Stimulated activated CD8-positive, alpha-beta memory T cell treated with anti-CD3 and anti-CD28 coated beads, Interleukin-12 subunit alpha, Interleukin-12 subunit beta, amount 100 ng/mL, for 24 hours (primary cell): ENCODE results near the gene CD226.
"Not testable (repeated sequence)": the region's sequence is repeated elsewhere in the genome, so short reads cannot be mapped to it uniquely, and the experiment has no call there.

Experiments
- DNase-seq: peaks from one replicate; pipeline ENCODE4 v3.0.0-alpha.2; 2020; ENCODE audit errors: extremely low read depth

Gene CD226

DNA sequence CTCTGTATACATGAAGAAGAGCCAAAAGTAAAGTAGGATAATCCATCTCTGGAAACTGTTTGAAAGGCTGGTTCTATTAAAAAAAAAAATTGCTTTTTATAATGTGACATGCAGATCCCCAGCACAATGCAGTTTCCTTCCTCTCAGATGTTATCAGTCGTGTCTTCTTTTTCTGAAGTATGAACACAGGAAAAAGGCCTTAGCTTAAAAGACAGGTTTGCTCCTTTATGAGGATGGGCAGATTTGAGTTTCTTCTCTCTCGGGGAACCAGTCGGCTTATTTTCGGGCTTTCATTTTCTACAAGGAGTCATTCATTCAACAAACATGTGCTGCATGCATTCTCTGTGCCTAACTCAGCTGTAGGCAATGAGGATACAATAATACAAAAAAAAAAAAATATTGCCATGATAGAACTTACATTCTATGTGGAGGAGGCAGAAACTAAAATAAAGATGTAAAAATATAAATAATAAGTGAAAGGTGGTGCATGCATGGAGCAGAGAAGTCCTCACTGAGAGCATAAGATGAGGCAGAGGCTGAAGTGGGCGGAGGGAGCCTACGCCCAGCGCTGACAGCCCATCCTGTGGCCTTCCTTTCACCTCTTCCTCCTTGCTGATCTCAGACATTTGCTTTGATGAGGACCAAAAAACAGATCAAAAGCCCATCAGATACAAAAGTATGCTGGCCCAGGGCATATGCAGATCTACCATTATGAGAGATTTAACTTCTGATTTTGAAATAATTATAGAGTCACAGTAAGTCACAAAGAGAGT lies at the start of gene CD226:
Gene CD226, minus strand, starts transcription at position 513 of the 773 bp plus-strand sequence. Its CDS starts 467 bp downstream, at position 46.
- no peak for DNase-seq

DNA sequence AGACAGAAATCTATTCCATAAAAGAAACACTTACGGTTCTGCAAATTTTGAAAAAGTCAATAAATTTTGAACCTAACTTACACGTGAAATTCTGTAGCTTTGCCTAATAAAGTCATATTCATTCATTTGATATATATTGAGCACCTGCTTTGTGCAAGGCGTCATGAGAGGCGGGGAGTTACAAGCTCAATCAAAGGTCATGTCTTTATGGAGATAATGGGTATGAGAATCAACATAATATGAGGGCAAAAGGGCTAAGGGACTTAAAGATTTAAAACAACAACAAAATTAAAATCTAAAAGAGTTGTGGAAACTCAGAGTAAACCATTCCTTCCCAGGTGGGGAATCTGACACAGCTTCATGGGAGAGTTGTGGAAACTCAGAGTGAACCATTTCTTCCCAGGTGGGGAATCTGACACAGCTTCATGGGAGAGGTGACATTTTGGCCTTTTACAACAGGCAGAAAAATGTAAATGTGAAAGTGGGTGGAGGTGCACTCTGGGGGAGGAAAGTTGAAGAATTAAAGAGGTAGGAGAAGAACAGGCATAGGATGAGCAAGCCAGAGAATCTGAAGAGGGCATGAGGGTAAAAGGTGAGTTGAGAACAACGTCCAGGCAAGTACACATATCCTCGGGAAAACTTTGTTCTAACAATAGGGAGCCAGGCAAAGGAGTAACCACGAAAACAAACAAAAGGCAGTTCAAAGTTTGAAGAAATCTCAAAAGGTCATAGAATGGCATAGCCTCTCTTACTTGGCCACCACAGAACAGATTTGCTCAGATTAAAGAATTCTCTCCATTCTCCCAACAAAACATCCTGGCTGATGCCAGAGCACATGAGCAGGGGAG lies 49.5 kb upstream of the CD226 start:
- DNase-seq: no peak

DNA sequence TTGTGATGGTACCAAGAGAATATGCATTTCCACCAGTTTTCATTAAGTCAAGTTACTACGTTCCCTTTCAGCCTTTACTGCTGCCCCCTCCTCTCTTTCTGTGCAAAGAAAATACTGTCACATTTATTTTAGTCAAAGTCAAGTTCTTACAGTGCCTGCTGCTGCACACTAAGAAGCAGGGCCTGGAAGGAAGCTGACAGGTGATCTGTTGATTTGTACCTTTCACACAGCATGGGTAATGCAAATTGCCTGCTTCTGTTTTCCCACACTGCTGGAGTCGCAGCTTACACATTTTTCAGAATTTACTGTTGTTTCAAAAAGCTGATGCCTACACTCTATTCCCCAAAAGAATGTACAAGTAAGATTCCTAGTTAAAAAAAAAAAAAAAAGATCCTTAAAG lies 48.7 kb upstream of the CD226 start:
- DNase-seq: no peak

DNA sequence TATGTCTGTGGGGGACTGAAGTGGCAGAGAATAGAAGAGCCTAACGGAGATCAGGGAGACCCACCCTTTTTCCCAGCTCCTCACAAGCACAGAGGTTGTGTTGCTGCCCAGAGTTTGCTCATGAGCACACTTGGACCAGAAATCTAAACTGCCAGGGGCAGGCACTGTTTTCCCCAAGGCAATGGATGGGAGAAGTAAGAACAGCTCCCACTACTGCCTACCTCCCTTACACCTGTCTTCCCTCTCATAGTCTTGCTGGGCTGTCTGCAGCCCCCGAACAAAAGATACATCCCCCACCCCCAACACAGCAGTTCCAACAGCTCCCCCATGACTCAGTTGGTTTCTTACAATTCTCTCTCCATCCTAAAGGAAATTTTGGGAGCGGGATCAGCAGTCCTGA lies 48.1 kb upstream of the CD226 start:
- no peak for DNase-seq

DNA sequence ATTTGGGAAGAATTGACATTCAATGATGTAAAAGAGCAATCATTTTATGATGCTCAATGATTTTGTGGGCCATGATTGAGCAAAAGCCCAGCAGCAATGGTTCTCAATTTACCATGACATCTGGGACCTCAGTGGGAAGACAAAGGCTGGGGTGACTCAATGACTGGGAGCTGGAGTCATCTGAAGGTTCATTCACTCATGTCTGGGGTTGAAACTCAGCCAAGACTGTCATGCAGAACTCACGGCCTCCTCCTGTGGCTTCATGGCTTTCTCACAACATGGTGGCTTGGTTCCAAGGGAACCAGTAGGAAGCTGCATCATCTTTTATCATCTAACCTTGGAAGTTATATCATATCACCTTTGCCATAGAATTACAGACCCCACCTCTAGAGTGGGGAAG lies 45.1 kb upstream of the CD226 start:
- DNase-seq: no peak

DNA sequence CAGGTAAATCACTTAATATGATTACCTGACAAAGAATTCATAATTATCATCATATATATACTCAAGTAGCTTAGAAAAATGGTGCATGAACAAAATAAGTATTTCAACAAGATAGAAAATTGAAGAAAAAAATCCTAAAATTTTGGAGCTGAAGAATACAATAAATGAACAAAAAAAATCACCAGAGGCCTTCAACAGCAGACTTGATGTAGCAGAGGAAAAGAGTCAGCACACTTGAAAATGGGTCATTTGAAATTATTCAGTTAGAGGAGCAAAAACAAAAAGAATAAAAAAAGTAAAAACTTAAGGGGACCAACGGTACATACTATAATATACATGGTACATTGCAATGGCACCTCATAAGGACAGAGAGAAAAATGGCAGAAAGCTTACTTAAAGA lies 40.2 kb upstream of the CD226 start:
- no peak for DNase-seq

DNA sequence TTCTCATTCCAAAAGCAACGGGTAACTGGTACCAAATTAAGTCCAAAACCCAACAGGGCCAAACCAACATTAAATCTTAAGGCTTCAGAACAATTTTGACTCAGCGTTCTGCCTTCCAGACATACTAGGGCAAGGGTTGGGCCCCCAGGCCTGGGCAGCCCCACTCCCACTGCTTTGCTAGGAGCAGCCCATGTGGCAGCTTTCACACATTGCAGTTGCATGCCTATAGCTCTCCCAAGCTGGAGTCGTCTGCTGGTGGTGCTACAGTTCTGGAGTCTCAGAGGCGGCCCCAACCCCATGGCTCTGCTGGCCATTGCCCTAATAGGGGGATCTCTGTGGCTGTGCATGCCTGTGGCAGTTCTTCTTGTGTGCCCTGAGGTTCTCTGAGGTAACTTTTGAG lies 37.6 kb upstream of the CD226 start:
- DNase-seq: no peak

DNA sequence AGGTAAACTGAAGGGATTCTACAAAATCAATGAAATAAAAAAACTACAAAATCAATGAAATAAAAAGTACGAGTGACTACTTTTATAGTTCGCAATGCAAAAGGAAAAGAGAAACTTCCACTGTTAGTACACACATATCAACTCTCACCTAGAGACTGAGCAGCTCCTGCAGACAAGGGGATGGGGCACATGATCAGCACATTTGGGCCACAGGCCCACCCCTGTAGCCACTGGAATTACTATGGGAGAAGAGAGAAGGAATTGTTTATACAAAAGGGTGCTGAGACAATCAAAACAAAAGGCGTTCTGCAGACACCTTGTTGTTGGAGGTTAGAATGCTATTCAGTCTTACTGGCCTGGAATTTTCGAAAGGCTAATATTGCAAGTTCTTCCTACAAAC lies 34.7 kb upstream of the CD226 start:
- no peak for DNase-seq

DNA sequence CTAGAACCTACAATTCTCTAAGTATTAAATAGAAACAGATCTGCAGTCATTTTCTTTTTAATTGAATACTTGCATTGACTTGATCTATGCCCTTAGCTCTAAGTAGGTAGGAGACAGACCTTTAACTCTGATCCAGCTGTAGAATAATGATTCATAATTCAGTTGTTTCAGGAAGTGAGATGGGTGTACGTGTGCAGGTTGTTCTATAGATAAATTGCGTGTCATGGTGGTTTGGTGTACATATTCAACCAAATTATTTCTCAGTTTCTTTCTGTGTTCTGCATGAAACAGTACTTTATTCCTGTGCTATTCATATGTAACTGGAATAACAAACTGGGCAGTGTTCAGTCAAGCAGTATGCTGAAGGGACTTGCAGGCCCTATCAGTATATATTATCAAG lies 34.3 kb upstream of the CD226 start:
- DNase-seq: no peak

DNA sequence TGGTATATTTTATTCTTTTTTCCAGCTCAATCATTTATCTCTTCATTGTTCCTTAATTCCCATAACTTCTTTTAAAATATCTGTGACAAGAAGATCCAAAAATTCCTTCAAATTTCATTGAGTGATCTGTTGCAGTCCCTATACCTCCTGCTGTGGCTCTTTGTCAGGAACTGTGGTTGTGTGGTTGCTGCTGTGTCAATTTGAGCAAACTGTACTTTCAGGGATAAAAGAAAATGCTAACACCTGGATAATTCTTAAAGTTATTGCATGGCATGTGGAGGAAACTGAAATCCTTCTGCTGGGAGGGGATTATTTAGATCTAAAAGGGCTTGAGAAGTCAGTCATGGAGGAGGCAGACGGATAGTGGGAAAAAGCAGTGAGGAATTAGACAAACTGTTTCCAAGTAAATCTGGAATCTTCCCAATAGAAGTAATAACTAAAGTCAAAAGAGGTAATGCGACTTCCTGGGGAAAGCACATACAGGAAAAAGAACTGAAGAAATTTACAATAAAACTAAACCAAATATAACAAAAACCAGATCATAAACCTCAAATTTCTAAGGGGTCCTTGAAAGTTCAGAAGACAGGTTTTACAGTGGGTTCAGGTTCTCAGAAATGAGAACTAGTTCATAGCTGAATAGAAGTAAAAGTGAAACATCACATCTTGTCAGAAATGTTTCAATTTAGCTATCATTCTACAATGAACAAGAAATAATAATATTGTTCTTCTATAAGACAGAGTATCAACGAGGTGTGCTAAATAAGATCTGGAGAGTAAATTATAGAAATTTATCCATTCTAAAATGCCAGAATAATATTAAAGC lies 33.5 kb upstream of the CD226 start:
- no peak for DNase-seq

DNA sequence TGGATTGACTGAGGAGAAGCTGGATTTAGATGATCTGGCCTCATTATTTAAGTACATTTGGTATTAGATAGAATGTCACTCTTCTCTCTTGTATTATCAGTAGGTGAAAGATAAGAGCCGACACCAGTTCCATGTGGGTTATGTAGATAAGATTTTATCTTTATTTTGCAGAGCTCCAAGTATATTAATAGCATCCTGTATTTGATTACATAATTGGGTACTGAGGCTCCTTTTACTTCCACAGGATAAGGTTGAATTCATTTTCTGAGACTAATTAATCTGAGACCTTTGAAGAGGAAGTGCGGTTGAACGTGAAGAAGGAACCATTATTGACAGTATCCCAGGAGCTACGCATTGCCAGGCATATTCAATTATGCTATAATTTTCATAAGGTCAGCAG lies 32.8 kb upstream of the CD226 start:
- no peak for DNase-seq

DNA sequence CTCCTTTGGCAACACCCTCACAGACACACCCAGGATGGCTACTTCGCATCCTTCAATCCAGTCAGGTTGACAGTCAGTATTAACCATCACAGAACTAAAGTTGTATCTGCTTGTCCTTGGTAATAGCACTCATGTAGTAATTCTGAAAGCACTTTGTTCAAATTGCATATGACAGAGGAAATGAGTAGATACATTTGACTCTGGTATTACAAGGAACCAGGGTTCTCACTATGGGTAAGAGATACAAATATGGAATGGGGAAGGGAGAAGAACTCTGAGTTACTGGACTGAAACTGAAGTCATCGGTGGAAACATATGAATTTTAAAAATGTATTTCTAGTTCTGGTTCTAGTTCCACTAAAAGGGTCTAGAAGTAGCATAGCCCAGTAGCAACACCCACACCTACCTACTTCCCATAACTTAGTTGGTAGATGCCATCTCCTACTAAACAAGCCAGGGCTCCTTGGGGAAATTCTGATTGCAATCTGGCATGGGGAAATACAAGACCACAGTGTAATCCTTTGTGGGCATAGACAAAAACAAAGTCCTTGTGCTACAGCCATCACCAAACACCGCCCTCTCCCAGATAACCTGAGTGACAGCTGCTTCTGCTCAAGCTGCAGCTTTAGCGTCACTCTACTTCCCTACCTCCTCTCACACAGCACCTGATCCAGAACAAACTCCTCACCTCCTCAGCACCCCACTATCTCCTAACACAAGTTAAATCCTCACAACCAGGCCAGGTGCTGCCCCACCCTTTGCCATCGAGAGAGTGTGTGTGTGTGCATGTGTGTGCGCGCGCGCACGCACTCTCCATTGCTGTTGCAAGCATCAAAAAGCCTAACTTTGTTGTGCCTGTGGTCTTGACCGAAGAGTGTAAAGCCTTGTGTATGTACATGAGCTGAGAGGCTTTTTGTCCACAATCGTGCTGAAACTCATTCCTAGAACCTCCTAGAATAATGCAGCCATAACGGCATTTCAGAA lies 31.4 kb upstream of the CD226 start:
- DNase-seq: no peak

DNA sequence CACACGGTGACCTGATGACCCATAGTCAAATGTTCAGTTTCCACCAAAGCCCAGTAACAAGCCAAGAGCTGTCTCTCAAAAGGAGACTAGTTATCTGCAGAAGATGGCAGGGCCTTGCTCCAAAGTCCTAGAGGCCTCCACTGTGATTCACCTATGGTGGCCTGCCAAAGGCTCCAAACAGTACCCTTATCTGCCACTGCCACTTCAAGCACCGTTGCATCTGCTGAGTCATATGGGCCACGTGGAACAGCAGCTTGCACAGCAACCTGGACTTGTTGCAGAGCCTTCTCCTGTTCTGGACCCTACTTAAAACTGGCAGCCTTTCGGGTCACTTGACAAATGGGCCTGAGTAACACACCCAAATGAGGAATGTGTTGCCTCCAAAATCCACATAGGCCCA lies 27.6 kb upstream of the CD226 start:
- not testable (repeated sequence) for DNase-seq

DNA sequence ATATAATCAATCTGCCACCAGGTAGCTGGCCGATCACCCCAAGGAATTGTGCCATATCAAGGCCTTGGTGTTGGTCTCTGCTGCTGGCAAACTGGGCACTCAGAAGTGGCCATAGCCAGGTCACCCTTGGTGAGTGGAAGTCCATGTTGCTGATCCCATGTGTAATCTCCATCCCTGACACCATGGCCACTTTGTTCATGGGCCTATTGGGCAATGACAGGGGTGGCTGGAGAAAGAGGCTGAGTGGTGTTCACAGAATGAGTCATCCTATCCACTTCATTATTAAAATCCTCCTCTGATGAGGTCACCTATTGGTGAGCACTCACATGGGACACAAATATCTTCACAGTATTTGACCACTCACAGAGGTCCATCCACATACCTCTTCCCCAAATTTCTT lies 26.7 kb upstream of the CD226 start:
- no peak for DNase-seq

DNA sequence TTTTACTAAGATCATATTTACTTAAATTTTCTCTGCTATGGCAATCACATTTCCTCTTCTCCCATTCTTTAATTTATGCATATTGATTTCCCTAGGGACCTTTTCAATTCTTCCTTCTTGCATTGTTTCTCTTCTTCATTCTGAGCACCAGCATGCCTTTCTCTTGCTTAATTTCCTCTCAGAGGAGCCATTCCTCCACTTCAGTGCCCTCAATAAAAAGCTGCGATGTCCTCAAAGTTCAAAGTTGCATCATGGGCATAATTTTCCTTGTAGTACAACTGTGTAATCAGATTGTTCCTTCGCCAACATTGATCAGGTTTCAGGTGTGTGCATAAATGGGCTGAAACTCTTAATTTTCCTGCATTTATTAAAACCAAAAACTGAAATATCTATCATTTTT lies 21.8 kb upstream of the CD226 start:
- no peak for DNase-seq

DNA sequence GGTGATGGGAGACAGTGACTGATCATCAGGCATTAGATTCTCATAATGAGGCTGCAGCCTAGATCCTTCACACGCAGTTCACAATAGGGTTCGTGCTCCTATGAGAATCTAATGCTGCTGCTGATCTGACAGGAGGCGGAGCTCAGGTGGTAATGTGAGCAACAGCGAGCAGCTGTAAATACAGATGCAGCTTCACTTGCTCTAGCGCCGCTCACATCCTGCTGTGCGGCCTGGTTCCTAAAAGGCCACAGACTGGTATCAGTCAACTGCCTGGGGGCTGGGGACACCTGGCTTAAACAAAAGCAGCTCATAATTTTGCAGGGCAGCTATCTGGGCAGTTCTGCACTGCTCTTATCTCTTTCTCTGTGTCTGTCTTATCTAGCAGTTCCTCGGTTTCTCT lies 20.4 kb upstream of the CD226 start:
- no peak for DNase-seq

DNA sequence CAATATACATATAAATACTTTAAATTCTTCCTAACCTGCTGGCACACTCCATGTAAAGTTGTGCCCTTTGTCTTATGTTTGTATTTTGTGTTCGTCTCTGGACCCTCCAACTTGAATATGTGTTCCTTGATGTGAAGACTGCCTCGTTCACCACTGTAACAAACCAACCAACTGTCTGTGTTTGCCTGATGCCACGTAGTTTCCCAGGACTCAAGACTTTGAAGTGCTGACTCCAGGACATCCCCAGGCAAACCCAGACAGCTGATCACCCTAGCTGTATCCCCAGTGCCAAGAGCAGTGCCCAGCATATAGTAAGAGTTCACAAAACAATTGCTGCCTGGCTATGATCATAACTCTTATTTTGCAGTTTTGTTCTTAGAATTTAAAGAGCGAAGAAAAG lies 15.5 kb upstream of the CD226 start:
- no peak for DNase-seq

DNA sequence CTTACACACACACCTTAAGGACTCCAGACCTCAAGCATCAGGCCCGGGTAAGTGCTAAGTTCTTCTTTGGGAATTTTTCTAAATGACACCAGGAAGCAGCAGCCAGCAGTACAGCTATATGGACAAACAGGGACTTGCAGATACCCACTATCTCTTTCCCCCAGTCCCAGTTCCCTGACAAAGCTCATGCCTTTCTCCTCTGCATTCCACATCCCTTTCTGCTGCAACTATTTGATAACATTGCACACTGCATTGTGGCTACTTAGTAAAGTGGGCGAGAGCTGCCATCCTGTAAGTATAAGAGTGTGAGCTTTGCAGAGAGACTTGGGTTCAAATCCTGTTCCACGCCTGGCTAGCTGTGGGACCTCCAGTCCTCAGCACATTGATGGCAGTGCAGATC lies 14.0 kb upstream of the CD226 start:
- no peak for DNase-seq

DNA sequence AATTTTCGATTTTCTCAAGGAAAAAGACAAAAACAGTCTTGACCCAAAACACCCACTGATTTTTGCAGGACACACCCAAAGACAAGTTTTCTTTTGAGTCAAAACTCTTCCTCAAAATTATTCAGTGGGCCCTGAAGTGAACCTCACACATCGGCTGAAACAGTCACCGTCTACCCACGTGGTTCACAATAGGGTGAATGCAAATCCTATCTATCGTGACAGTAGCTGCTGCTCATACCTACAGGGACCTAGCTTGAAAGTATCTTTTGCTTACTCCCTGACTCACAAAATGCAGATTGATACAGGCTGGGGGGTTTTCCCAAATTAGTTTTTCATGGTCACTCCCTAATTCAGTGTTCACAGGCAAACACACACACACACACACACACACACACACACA lies 10.7 kb upstream of the CD226 start:
- DNase-seq: no peak

DNA sequence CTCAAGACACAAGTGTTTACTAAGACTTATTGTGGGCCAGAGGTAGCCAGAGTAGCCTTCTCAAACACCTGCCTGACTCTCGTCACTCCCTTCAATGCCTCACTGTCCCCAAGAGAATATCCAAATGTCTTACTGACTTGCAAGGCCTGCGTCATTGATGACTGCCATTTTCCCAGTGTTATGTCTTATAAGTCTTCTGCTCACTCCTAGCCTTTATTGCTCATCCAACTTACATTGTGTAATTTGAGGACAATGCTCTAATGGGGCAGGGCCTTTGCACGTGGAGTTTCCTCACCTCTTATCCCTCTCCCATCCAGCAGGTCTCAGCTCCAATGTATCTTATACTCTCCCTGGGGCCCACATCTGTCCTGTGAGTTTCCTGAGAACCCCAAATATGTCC lies 10.1 kb upstream of the CD226 start:
- DNase-seq: no peak
